SU-DHL-6 (cell line): ENCODE results near the gene PLEKHM1.

Experiments
- H2AFZ ChIP-seq: fragments of 200-600 bp; sonication (generic); 2 replicates; pipeline ENCODE4 v1.6.1; 2014; ENCODE audit warnings: low read depth, mild to moderate bottlenecking, moderate library complexity, mixed read lengths, antibody characterized with exemption, low read length; ENCODE audit not compliant: severe bottlenecking
- H3F3A ChIP-seq: fragments of 200-600 bp; shearing (Covaris generic); 2 replicates; pipeline ENCODE4 v1.6.0; 2016; ENCODE audit warnings: antibody characterized with exemption, mild to moderate bottlenecking; ENCODE audit not compliant: insufficient read depth
- H3K27ac ChIP-seq: fragments of 200-600 bp; sonication (generic); 2 replicates; pipeline ENCODE4 v1.5.1; 2016; ENCODE audit warnings: low read depth, mild to moderate bottlenecking, low read length, moderate library complexity, mixed read lengths
- H3K27me3 ChIP-seq: fragments of 200-600 bp; sonication (generic), shearing (Covaris generic); 2 replicates; pipeline ENCODE4 v1.6.0; 2014; ENCODE audit warnings: mild to moderate bottlenecking, low read length
- H3K36me3 ChIP-seq: fragments of 200-600 bp; sonication (generic); 2 replicates; pipeline ENCODE4 v1.6.1; 2014; ENCODE audit warnings: mild to moderate bottlenecking, low read length, mixed read lengths
- H3K4me2 ChIP-seq: fragments of 300-600, 200-600 bp; shearing (Covaris generic), sonication (generic); 2 replicates; pipeline ENCODE4 v1.6.0; 2014; ENCODE audit warnings: low read length, low read depth, mild to moderate bottlenecking; ENCODE audit not compliant: poor library complexity, severe bottlenecking
- H3K4me3 ChIP-seq: fragments of 200-600 bp; sonication (generic); 2 replicates; pipeline ENCODE4 v1.5.1; 2014; ENCODE audit warnings: antibody characterized with exemption, low read length, mild to moderate bottlenecking, mixed read lengths; ENCODE audit not compliant: insufficient read depth, poor library complexity, severe bottlenecking
- H3K79me2 ChIP-seq: fragments of 200-600 bp; sonication (generic); 2 replicates; pipeline ENCODE4 v1.6.1; 2014; ENCODE audit warnings: mild to moderate bottlenecking, low read length, moderate library complexity; ENCODE audit not compliant: insufficient read depth
- H3K9ac ChIP-seq: fragments of 200-600 bp; sonication (generic); 2 replicates; pipeline ENCODE4 v1.7.0; 2014; ENCODE audit warnings: mild to moderate bottlenecking, low read length
- H3K9me2 ChIP-seq: fragments of 200-600 bp; sonication (generic); replicated peaks from 2 replicates; pipeline ENCODE4 v1.6.1; 2014; ENCODE audit warnings: low read length; ENCODE audit not compliant: insufficient read depth
- H3K9me3 ChIP-seq: fragments of 200-600 bp; sonication (generic); 2 replicates; pipeline ENCODE4 v1.6.1; 2014; ENCODE audit warnings: low read length, mixed read lengths; ENCODE audit not compliant: insufficient read depth
- H4K20me1 ChIP-seq: fragments of 200-600 bp; sonication (generic); 2 replicates; pipeline ENCODE4 v1.6.1; 2014; ENCODE audit warnings: low read depth, mild to moderate bottlenecking, antibody characterized with exemption, low read length, moderate library complexity, mixed read lengths
- CTCF ChIP-seq: fragments of 200-600 bp; sonication (generic); IDR thresholded peaks from one replicate; pipeline ENCODE4 v1.5.1; 2017; ENCODE audit warnings: antibody characterized with exemption, mild to moderate bottlenecking, low read length, moderate library complexity; ENCODE audit not compliant: insufficient read depth, poor library complexity, severe bottlenecking
- EZH2phosphoT487 ChIP-seq: fragments of 200-600 bp; sonication (generic), shearing (Covaris generic); conservative IDR thresholded peaks from 2 replicates; pipeline ENCODE4 v1.6.1; 2018; ENCODE audit warnings: mild to moderate bottlenecking, antibody characterized with exemption, low read length, moderate library complexity, mixed read lengths

PLEKHM1 gene

DNA sequence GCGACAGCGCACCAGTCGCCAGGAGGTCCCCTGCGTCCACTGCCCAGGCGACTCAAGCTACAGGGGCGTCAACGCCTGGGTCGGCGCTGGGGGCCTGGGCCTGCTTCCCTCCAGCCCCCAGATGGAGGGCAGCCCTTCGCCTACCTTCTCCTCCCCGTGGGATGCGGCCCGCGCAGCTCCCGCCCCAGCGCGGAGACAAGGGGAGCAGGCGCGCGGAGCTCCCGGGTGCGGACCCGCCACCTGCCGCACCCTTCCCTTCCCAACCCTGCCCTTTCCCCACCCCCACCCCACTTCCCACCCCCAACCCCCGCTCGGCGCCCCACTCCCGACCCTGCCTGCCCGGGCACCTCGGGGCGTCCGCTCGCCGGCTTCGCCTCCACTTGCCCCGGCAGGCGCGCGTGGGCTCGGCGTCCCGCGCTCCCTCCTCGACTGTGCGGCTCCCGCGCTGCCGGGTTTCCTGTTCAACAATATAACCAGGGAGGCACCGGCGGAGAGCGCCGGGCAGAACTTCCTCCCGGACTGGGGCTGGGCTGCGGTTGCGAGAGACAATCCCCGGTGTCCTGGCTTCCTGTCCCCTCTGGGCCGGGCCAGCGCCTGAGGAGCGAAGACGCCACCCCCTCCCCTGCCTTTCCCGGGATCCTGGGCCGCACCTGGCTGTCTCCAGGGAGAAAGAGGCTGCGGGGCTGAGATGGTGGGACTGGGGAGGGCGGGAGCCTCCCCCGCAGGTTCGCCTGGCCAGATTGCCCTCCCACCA is 57.9 kb downstream of the PLEKHM1 start, which contains the start of gene ARHGAP27:
ARHGAP27 (minus strand) TSS at position 466 of the 754 bp plus-strand sequence. CDS start 2,591 bp downstream, outside the sequence.
- Histone ChIP-seq H3K4me2 (peak within 1 kb of the TSS; percentile 57), H3K27me3 (no peaks in the 10 kb centered on the region), H3K9me2 (no peaks in the 10 kb centered on the region), H2AFZ (peak within 1 kb of the TSS; percentile 64), H4K20me1 (no peaks in the 10 kb centered on the region), H3K27ac (no peak within 1 kb of the TSS), H3K4me3 (no peak within 1 kb of the TSS), H3F3A (peaks cover 8% of the 10 kb centered on the region), H3K36me3 (no peaks in the 10 kb centered on the region), H3K79me2 (no peaks in the 10 kb centered on the region), H3K9me3 (no peaks in the 10 kb centered on the region), H3K9ac (no peak within 1 kb of the TSS)
- TF ChIP-seq CTCF = no peak
- TF ChIP-seq EZH2phosphoT487 = no peak

GRCh38 chr17:45431531-45432404 is 58.8 kb downstream of the PLEKHM1 start:
- Histone ChIP-seq H3K9ac (no peak overlapping the region), H3K27ac (no peak overlapping the region), H3K9me2 (no peaks in the 10 kb centered on the region), H3K4me3 (peak overlapping the region; percentile 42), H3K27me3 (no peaks in the 10 kb centered on the region), H3K9me3 (no peaks in the 10 kb centered on the region), H3F3A (peaks cover 8% of the 10 kb centered on the region), H3K36me3 (no peaks in the 10 kb centered on the region), H3K4me2 (peak overlapping the region; percentile 57), H2AFZ (peak overlapping the region; percentile 64), H3K79me2 (no peaks in the 10 kb centered on the region), H4K20me1 (no peaks in the 10 kb centered on the region)
- TF ChIP-seq CTCF (no peak), EZH2phosphoT487 (no peak)

GRCh38 chr17:45430738-45431530 is 59.6 kb downstream of the PLEKHM1 start:
- peaks cover 8% of the 10 kb centered on the region for H3F3A ChIP-seq
- no peaks in the 10 kb centered on the region for H4K20me1 ChIP-seq
- TF ChIP-seq EZH2phosphoT487 = no peak
- no peak for TF ChIP-seq CTCF
- no peak overlapping the region for H3K27ac ChIP-seq
- peak overlapping the region; percentile 64 for H2AFZ ChIP-seq
- H3K4me2 ChIP-seq = peak overlapping the region; percentile 57
- no peaks in the 10 kb centered on the region for H3K9me2 ChIP-seq
- H3K36me3 ChIP-seq = no peaks in the 10 kb centered on the region
- H3K27me3 ChIP-seq = no peaks in the 10 kb centered on the region
- no peaks in the 10 kb centered on the region for H3K9me3 ChIP-seq
- H3K4me3 ChIP-seq = peak overlapping the region; percentile 42
- H3K9ac ChIP-seq = no peak overlapping the region
- no peaks in the 10 kb centered on the region for H3K79me2 ChIP-seq
